Choroid plexus epithelial cell (primary cell): ENCODE data around the gene UVSSA.
"Not testable (repeated sequence)": the region's sequence is repeated elsewhere in the genome, so short reads cannot be mapped to it uniquely, and the experiment has no call there.

Experiments
- DNase-seq: peaks from one replicate; pipeline ENCODE4 v3.0.0-alpha.2; 2010; ENCODE audit warnings: low read depth
- H3K4me3 ChIP-seq: 2 replicates; pipeline ENCODE4 v1.5.1; 2011; ENCODE audit warnings: low read depth, mild to moderate bottlenecking, control low read depth, low read length, moderate library complexity
- CTCF ChIP-seq: conservative IDR thresholded peaks from 2 replicates; pipeline ENCODE4 v1.5.1; 2011; ENCODE audit warnings: low read depth, mild to moderate bottlenecking, control low read depth, inconsistent platforms, low read length, moderate library complexity

The UVSSA gene

GRCh38 chr4:1418494-1419285 lies 71.7 kb downstream of the UVSSA start:
- no peak overlapping the region for H3K4me3 ChIP-seq
- no peak for DNase-seq
- TF ChIP-seq CTCF, result no peak

- TF ChIP-seq CTCF, result no peak
- DNase-seq, result no peak
- no peak overlapping the region for H3K4me3 ChIP-seq
Observed at GRCh38 chr4:1419708-1420107, 72.7 kb downstream of the UVSSA start.

- DNase-seq, result no peak
- TF ChIP-seq CTCF, result no peak
- H3K4me3 ChIP-seq, result no peak overlapping the region
Observed at GRCh38 chr4:1421657-1422056, 74.6 kb downstream of the UVSSA start.

GRCh38 chr4:1427010-1427409 lies 80.0 kb downstream of the UVSSA start:
- TF ChIP-seq CTCF, result no peak
- no peak for DNase-seq
- H3K4me3 ChIP-seq, result no peak overlapping the region

- not testable (repeated sequence) for H3K4me3 ChIP-seq, DNase-seq
Observed at GRCh38 chr4:1443688-1444172, 96.7 kb downstream of the UVSSA start.
